A549 (cell line): Measurements from ENCODE around the gene TIAM2. TPM values are rescaled to one million over a fixed set of nuclear protein-coding genes. Genes with fewer than 3 reads are reported as not detected.

ENCODE experiments used
- ATAC-seq, 2 experiments: fragments of 200-7000 bp in 1 of 2; fragments of >200 bp in 1 of 2; cut with Nextera tagmentation in 1 of 2; cut with Tn5 transposase in 1 of 2; 3 replicates each; pipeline versions ENCODE4 v1.8.0 to v1.9.1; 2018 to 2020; ENCODE audit warnings: mild to moderate bottlenecking in 1 of 2, moderate library complexity in 1 of 2
- CTCF ChIA-PET: fragments of 300-600 bp; sonication (Branson Sonifier 250); formaldehyde crosslinking; extraction: SDS; loops from one replicate; lab custom pipeline; 2021; ENCODE audit warnings: antibody characterized with exemption, inconsistent platforms; lab: Yijun Ruan, JAX
- POLR2A ChIA-PET: fragments of 350-600 bp; formaldehyde crosslinking; extraction: SDS; loops from one replicate; lab custom pipeline; 2021; ENCODE audit warnings: antibody characterized with exemption, inconsistent platforms; lab: Yijun Ruan, JAX
- DNase-seq, 2 experiments: peaks; one replicate each; pipeline versions ENCODE4 v3.0.0 to v3.0.0-alpha.2; 2011 to 2016; ENCODE audit warnings: low read depth in 1 of 2, low spot score in 1 of 2
- FAIRE-seq: peaks from 2 replicates; lab custom pipeline; 2011; peaks lifted over from hg19 to GRCh38; lab: Jason Lieb, UNC
- H3K27ac ChIP-seq, 2 experiments: fragments of >200 bp; sonication (Bioruptor Twin); formaldehyde crosslinking; 3 replicates each; pipeline ENCODE4 v1.5.1; 2016 to 2017
- H3K4me1 ChIP-seq: fragments of >200 bp; sonication (Bioruptor Twin); formaldehyde crosslinking; 3 replicates; pipeline ENCODE4 v1.6.1; 2016
- H3K4me2 ChIP-seq: fragments of >200 bp; sonication (Bioruptor Twin); formaldehyde crosslinking; 3 replicates; pipeline ENCODE4 v1.6.1; 2016
- H3K4me3 ChIP-seq: fragments of >200 bp; sonication (Bioruptor Twin); formaldehyde crosslinking; 3 replicates; pipeline ENCODE4 v1.5.1; 2016
- H3K9me3 ChIP-seq: fragments of >200 bp; sonication (Bioruptor Twin); formaldehyde crosslinking; 3 replicates; pipeline ENCODE4 v1.6.1; 2016
- CBX2 ChIP-seq: fragments of 200-600 bp; sonication (generic); IDR thresholded peaks from 2 replicates; pipeline ENCODE4 v1.6.1; 2016; ENCODE audit warnings: low read depth, mild to moderate bottlenecking, borderline replicate concordance
- CEBPB ChIP-seq, 2 experiments: fragments of >200 bp in 1 of 2; sonication (Bioruptor Twin) in 1 of 2; formaldehyde crosslinking in 1 of 2; IDR thresholded peaks; 2 replicates each; pipeline ENCODE4 v1.6.1; 2012 to 2016
- CTCF ChIP-seq: fragments of >200 bp; sonication (Bioruptor Twin); formaldehyde crosslinking; IDR thresholded peaks from 3 replicates; pipeline ENCODE4 v1.5.1; 2016
- EHMT2 ChIP-seq: fragments of 200-600 bp; sonication (generic); IDR thresholded peaks from 2 replicates; pipeline ENCODE4 v1.6.1; 2016; ENCODE audit warnings: antibody characterized with exemption, low read depth, mild to moderate bottlenecking, moderate library complexity
- ELK1 ChIP-seq: fragments of 150-350 bp; IDR thresholded peaks from 2 replicates; pipeline ENCODE4 v1.6.1; 2014; ENCODE audit warnings: low read depth, mild to moderate bottlenecking, low read length
- EP300 ChIP-seq, 2 experiments: fragments of >200 bp; sonication (Bioruptor Twin); formaldehyde crosslinking; IDR thresholded peaks; 2 replicates in 1 of 2; 3 replicates in 1 of 2; pipeline ENCODE4 v1.6.1; 2016 to 2017
- ESRRA ChIP-seq: fragments of 150-350 bp; IDR thresholded peaks from 2 replicates; pipeline ENCODE4 v1.6.1; 2014; ENCODE audit warnings: mild to moderate bottlenecking, low read length, borderline replicate concordance
- FOSL2 ChIP-seq, 2 experiments: fragments of 450-650 bp in 1 of 2; fragments of >200 bp in 1 of 2; sonication (Bioruptor Twin) in 1 of 2; formaldehyde crosslinking; IDR thresholded peaks; 2 replicates each; pipeline versions ENCODE4 v1.5.0 to v1.6.1; 2016 to 2020; ENCODE audit warnings: mild to moderate bottlenecking in 1 of 2, moderate library complexity in 1 of 2
- GATA3 ChIP-seq: IDR thresholded peaks from 2 replicates; pipeline ENCODE4 v1.6.1; 2012; ENCODE audit warnings: borderline replicate concordance
- HDAC2 ChIP-seq: fragments of 200-600 bp; sonication (generic); IDR thresholded peaks from 2 replicates; pipeline ENCODE4 v1.6.1; 2016
- HEYL ChIP-seq: fragments of 250-450 bp; sonication (Bioruptor Pico); IDR thresholded peaks from 2 replicates; pipeline ENCODE4 v1.8.0; 2021; ENCODE audit warnings: mild to moderate bottlenecking, moderate library complexity
- MAFK ChIP-seq: fragments of 450-650 bp; IDR thresholded peaks from 2 replicates; pipeline ENCODE4 v1.6.1; 2014; ENCODE audit not compliant: partially characterized antibody
- NPAS2 ChIP-seq: fragments of 250-450 bp; sonication (Bioruptor Pico); IDR thresholded peaks from 2 replicates; pipeline ENCODE4 v1.8.0; 2022; ENCODE audit warnings: mild to moderate bottlenecking, moderate library complexity, borderline replicate concordance
- POLR2A ChIP-seq: IDR thresholded peaks from 2 replicates; pipeline ENCODE4 v1.6.1; 2012; ENCODE audit warnings: mild to moderate bottlenecking, low read length
- RAD21 ChIP-seq, 2 experiments: fragments of >200 bp in 1 of 2; sonication (Bioruptor Twin) in 1 of 2; formaldehyde crosslinking in 1 of 2; IDR thresholded peaks in 1 of 2; conservative IDR thresholded peaks in 1 of 2; 2 replicates in 1 of 2; 3 replicates in 1 of 2; pipeline ENCODE4 v1.6.1; 2012 to 2018; ENCODE audit warnings: inconsistent platforms in 1 of 2
- RARB ChIP-seq: fragments of 250-450 bp; sonication (Bioruptor Pico); IDR thresholded peaks from 2 replicates; pipeline ENCODE4 v1.8.0; 2021; ENCODE audit warnings: mild to moderate bottlenecking, moderate library complexity
- RNF2 ChIP-seq: fragments of 200-600 bp; sonication (generic); IDR thresholded peaks from 2 replicates; pipeline ENCODE4 v1.6.1; 2016; ENCODE audit warnings: low read depth, mild to moderate bottlenecking, antibody characterized with exemption, moderate library complexity, borderline replicate concordance
- SMC3 ChIP-seq: fragments of >200 bp; sonication (Bioruptor Twin); formaldehyde crosslinking; IDR thresholded peaks from 3 replicates; pipeline ENCODE4 v1.6.1; 2018; ENCODE audit warnings: inconsistent platforms
- ZNF302 ChIP-seq: fragments of 250-450 bp; sonication (Bioruptor Pico); IDR thresholded peaks from 2 replicates; pipeline ENCODE4 v1.9.0; 2021; ENCODE audit warnings: inconsistent platforms, mild to moderate bottlenecking, moderate library complexity
- WGBS: methylation state at CpG from one replicate; pipeline ENCODE4 v1.1.6; 2017; ENCODE audit errors: missing lambda C conversion rate; 5-methylcytosine and 5-hydroxymethylcytosine counted together
- polyA plus RNA-seq, 4 experiments: library from polyadenylated mRNA; depleted of rRNA in 3 of 4; stranded (reverse); fragments of >200 nt; fragmentation: RNase III in 1 of 4; extraction: RNeasy Plus Mini Kit Qiagen cat#74134 plus additional on column Dnase treatment in 1 of 4; gene quantifications; 2 replicates in 3 of 4; 3 replicates in 1 of 4; pipeline ENCODE4 v1.2.3, GENCODE V29; 2011 to 2017
- TF ChIP-seq, protein P1 (sequence below): fragments of 250-450 bp; sonication (Bioruptor Pico); IDR thresholded peaks from 2 replicates; pipeline ENCODE4 v1.5.0; 2020; ENCODE audit warnings: low read depth, mild to moderate bottlenecking, moderate library complexity
- TF ChIP-seq, protein P2 (sequence below): IDR thresholded peaks from 2 replicates; pipeline ENCODE4 v1.6.1; 2012
- TF ChIP-seq, protein P3 (sequence below): fragments of 250-450 bp; sonication (Bioruptor Pico); IDR thresholded peaks from 2 replicates; pipeline ENCODE4 v1.5.0; 2021; ENCODE audit warnings: mild to moderate bottlenecking, moderate library complexity, borderline replicate concordance

Gene TIAM2
- polyA plus RNA-seq, 2 of the 4 experiments (the other 2 are of a cell fraction): 2.5 to 3.1 TPM

DNA sequence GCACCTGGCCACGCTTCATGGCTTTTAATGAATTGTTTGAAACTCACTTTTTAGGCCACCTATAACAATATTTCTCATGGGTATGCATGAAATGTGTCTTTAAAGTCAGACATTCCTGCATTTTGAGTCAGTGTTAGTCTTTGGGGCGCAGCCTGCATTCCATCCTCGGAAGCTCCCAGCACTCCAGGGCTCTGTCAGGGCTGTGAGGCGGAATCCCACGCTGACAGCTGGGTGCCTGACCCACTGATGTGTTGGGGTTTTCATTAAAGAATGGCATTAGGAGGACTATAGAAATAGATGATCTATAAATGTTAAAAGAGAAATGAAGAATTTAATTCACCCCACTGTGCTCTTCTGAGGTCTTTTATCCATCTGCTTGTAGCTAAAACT lies 252.5 kb downstream of the TIAM2 start:
- H3K9me3 ChIP-seq: no peaks in the 10 kb centered on the region
- peak overlapping the region; percentile 47; the same call in 2 of the 3 replicates for H3K4me2 ChIP-seq
- peak overlapping the region; percentile 29 to 80; a peak in 3 of 6 replicates for H3K27ac ChIP-seq
- peaks cover 15% of the 10 kb centered on the region for H3K4me1 ChIP-seq
- ChIA-PET CTCF (interaction anchor here (0.7 to 3.5 kb wide), 14 partner anchors 8 to 572 kb away, joined by 3 to 36 read pairs (median 4); partner anchors contain the start of gene CLDN20), POLR2A (interaction anchor here (1.5 kb wide), 1 partner anchor 70 kb away, joined by 4 read pairs; no protein-coding TSS in a partner anchor)
- ATAC-seq: peak; percentile 87 to 89
- H3K4me3 ChIP-seq: no peak overlapping the region
- no peak for FAIRE-seq
- 32% methylated on average over 5 of the region's 5 CpGs for WGBS
- TF ChIP-seq, protein P1, sequence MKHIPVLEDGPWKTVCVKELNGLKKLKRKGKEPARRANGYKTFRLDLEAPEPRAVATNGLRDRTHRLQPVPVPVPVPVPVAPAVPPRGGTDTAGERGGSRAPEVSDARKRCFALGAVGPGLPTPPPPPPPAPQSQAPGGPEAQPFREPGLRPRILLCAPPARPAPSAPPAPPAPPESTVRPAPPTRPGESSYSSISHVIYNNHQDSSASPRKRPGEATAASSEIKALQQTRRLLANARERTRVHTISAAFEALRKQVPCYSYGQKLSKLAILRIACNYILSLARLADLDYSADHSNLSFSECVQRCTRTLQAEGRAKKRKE: no peak
- no peak for TF ChIP-seq CBX2
- no peak for TF ChIP-seq MAFK
- TF ChIP-seq, protein P2, sequence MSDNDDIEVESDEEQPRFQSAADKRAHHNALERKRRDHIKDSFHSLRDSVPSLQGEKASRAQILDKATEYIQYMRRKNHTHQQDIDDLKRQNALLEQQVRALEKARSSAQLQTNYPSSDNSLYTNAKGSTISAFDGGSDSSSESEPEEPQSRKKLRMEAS: no peak
- no peak for TF ChIP-seq NPAS2 (CRISPR knock-in tag)
- TF ChIP-seq GATA3: peak; percentile 11; the same call in 1 of the 2 replicates
- no peak for TF ChIP-seq ELK1
- no peak for TF ChIP-seq RNF2
- no peak for TF ChIP-seq POLR2A
- no peak for TF ChIP-seq EHMT2
- no peak for TF ChIP-seq ESRRA
- TF ChIP-seq CEBPB (IDR thresholded peaks at IDR 0.05): no peak
- TF ChIP-seq, protein P3, sequence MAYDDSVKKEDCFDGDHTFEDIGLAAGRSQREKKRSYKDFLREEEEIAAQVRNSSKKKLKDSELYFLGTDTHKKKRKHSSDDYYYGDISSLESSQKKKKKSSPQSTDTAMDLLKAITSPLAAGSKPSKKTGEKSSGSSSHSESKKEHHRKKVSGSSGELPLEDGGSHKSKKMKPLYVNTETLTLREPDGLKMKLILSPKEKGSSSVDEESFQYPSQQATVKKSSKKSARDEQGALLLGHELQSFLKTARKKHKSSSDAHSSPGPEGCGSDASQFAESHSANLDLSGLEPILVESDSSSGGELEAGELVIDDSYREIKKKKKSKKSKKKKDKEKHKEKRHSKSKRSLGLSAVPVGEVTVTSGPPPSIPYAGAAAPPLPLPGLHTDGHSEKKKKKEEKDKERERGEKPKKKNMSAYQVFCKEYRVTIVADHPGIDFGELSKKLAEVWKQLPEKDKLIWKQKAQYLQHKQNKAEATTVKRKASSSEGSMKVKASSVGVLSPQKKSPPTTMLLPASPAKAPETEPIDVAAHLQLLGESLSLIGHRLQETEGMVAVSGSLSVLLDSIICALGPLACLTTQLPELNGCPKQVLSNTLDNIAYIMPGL (CRISPR knock-in tag): no peak
- TF ChIP-seq RARB (CRISPR knock-in tag): no peak
- no peak for TF ChIP-seq HDAC2
- TF ChIP-seq HEYL (CRISPR knock-in tag): no peak
- TF ChIP-seq FOSL2 (IDR thresholded peaks at IDR 0.05): no peak
- peak; percentile 67 for TF ChIP-seq FOSL2 (CRISPR knock-in tag; IDR thresholded peaks at IDR 0.05)
- TF ChIP-seq ZNF302 (CRISPR knock-in tag): no peak
- peak; percentile 49 to 56 for DNase-seq

DNA sequence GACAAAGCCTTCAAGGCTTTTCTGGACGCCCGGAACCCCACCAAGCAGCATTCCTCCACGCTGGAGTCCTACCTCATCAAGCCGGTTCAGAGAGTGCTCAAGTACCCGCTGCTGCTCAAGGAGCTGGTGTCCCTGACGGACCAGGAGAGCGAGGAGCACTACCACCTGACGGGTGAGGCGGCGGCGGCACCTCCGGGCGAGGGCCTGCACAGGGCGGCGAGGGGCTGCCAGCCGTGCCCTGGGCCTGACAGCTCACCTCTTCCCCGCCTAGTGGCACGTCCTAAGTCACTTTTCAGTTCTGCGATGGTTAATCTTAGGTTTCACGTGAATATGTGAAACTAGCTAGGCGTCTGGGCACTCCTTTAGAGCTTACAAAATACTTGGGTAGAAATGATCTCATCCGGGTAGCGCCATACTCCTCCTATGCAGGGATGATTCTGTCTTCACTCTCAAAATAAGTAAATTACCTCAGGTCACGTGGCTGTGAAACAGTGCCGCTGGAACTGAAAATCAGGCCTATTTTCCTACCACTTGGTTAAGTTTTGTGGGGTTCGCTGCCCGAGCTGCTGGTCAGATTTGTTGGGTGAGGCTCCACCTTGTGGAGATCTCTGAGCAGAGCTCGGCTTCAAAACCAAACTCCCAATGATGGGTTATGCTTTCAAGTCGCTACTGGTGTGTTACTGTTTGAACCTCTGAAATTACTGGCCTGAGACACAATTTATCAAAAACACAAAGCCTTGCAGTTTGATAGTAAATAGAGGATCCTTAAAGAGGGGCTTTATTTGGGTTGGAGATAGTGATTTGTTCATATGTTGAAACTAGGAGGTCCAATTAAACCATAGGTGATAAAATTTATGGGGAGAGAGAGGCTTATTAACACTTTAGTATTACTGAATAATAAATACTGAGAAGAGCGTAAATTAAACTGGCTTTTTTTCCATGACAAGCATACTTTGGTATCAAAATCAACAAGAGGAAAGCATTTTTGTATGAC lies 253.2 kb downstream of the TIAM2 start:
- CTCF ChIA-PET: interaction anchor here (0.6 to 3.5 kb wide), 18 partner anchors 9 to 1560 kb away, joined by 3 to 36 read pairs (median 4); partner anchors contain the start of gene CLDN20
- 73% methylated on average over 19 of the region's 30 CpGs for WGBS
- Histone ChIP-seq H3K9me3 (no peaks in the 10 kb centered on the region), H3K4me2 (peak overlapping the region; percentile 47; the same call in 2 of the 3 replicates), H3K4me3 (no peak overlapping the region), H3K4me1 (peaks cover 15% of the 10 kb centered on the region), H3K27ac (peak overlapping the region; percentile 29 to 80; a peak in 3 of 6 replicates)
- FAIRE-seq: no peak
- POLR2A ChIA-PET: interaction anchor here (1.5 kb wide), 1 partner anchor 71 kb away, joined by 4 read pairs; no protein-coding TSS in a partner anchor
- peak; percentile 21 to 50 for DNase-seq
- no peak for TF ChIP-seq EP300 (IDR thresholded peaks at IDR 0.05)
- peak; percentile 64 to 71 for TF ChIP-seq RAD21 (conservative IDR thresholded peaks at IDR 0.05 in 1 of 2, IDR thresholded peaks at IDR 0.05 in 1 of 2)
- peak; percentile 53 for TF ChIP-seq CTCF
- TF ChIP-seq SMC3: peak; percentile 66
- ATAC-seq: peak; percentile 49 to 81; a peak in 3 of 6 replicates
